CMK (cell line): ENCODE results near the gene NAGLU.
"Not testable (repeated sequence)": the region's sequence is repeated elsewhere in the genome, so short reads cannot be mapped to it uniquely, and the experiment has no call there.

Source experiments
- DNase-seq: peaks from one replicate; pipeline ENCODE4 v3.0.0-alpha.2; 2010; ENCODE audit warnings: low read depth

Gene NAGLU

GRCh38 chr17:42545755-42546505, 9.9 kb downstream of the NAGLU start:
- not testable (repeated sequence) for DNase-seq

DNA sequence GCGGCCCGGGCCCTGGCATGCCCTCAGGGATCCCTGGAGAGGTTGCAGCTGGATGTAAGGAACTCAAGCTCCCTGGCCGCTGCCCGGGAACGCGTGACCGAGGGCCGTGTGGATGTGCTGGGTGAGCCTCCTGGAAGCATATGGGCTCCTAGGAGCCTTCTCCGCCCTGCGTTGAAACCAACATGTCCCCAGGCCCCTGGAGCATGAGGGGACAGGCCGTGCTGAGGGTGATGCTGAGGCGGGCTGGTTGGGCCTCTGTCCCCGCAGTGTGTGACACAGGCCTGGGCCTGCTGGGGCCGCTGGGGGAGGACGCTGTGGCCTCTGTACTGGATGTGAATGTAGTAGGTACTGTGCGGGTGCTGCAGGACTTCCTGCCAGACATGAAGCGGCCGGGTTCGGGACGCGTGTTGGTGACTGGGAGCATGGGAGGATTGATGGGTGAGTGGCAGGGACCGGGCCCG, 11.0 kb downstream of the NAGLU start:
- DNase-seq, result no peak

GRCh38 chr17:42547698-42548069, 11.6 kb downstream of the NAGLU start:
- DNase-seq, result no peak

DNA sequence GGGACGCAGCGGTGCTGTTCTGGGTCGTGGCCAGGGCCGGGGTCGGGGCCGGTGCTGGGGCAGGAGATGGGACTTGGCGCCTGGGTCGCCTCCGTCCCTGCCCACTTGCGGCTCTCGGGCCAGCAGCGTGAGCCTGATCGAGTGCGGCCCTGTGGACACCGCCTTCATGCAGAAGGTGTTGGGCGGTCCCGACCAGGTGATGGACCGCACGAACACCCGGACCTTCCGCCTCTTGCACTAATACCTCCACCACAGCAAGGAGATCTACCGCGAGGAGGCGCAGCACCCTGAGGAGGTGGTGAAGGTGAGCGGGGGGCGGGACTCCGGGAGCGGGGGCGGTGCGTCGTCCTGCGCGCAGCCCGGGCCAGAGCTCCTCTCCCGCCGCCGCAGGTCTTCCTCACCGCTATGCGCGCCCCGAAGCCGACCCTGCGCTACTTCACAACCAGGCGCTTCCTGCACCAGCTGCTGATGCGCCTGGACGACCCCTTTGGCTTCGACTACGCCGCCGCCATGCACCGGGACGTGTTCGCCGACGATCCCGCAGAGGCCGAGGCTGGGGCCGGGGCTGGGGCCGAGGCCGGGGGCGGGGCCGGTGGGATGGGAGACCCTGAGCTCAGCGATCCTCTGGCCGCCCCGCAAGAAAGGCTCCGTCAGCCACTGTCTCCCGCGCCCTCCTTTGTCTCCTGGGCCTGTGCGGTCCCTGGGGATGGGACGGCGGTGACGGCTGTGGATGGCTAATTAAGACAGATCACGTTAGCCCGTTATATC, 12.2 kb downstream of the NAGLU start:
- DNase-seq, result no peak

- DNase-seq, result no peak
Measured at GRCh38 chr17:42548993-42549755, 13.1 kb downstream of the NAGLU start.

- not testable (repeated sequence) for DNase-seq
Measured at GRCh38 chr17:42552736-42553135, 16.7 kb downstream of the NAGLU start, which contains the start of gene HSD17B1. Gene HSD17B1 (plus strand): TSS chr17:42552923. CDS start chr17:42552934, 11 bp downstream.

DNA sequence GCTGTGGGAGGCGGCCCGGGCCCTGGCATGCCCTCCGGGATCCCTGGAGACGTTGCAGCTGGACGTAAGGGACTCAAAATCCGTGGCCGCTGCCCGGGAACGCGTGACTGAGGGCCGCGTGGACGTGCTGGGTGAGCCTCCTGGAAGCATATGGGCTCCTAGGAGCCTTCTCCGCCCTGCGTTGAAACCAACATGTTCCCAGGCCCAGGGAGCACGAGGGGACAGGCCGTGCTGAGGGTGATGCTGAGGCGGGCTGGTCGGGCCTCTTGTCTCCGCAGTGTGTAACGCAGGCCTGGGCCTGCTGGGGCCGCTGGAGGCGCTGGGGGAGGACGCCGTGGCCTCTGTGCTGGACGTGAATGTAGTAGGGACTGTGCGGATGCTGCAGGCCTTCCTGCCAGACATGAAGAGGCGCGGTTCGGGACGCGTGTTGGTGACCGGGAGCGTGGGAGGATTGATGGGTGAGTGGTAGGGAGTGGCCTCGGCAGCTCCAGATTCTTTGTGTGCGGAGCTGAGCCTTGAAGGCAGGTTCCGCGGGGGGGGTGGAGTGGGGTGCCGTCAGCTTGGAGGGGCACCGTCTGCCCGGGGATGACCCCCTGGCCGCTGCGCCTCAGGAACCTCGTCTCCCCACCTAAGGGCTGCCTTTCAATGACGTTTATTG, 17.2 kb downstream of the NAGLU start:
- no peak for DNase-seq

DNA sequence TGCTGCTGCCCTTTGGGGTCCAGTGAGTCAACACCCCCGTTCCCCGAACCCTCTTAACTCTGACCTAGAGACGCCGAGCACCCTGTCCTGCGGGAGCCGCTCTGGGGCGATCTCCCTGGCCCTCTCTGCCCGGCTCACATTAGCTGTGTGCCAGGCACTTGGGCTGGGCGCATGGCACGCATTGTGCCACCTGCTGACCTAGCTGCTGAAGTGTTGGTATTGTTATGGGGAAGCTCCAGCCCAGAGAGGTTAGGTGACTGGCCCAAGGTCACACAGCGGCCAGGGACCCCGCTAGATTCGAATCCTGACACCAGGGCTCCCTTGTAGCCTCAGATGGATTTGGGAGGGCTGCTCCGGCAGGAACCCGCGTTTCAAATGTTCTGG, 17.8 kb downstream of the NAGLU start:
- DNase-seq, result no peak

DNA sequence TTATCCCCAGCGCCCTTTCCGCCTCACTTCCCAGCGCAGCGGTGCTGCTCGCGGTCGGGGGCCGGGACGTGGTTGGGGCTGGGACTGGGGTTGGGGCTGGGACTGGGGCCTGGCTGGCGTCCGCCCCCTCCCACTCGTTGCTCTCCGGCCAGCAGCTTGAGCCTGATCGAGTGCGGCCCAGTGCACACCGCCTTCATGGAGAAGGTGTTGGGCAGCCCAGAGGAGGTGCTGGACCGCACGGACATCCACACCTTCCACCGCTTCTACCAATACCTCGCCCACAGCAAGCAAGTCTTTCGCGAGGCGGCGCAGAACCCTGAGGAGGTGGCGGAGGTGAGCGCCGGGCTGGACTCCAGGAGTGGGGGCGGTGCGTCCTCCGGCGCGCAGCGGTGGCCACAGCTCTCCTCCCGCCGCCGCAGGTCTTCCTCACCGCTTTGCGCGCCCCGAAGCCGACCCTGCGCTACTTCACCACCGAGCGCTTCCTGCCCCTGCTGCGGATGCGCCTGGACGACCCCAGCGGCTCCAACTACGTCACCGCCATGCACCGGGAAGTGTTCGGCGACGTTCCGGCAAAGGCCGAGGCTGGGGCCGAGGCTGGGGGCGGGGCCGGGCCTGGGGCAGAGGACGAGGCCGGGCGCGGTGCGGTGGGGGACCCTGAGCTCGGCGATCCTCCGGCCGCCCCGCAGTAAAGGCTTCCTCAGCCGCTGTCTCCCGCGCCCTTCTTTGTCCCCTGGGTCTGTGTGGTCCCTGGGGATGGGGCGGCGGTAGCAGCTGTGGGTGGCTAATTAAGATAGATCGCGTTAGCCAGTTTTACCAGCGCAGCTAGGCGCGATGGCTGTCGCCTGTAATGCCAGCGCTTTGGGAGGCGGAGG, 18.4 kb downstream of the NAGLU start:
- peak; percentile 86 for DNase-seq

GRCh38 chr17:42555122-42555622, 19.1 kb downstream of the NAGLU start:
- no peak for DNase-seq

DNA sequence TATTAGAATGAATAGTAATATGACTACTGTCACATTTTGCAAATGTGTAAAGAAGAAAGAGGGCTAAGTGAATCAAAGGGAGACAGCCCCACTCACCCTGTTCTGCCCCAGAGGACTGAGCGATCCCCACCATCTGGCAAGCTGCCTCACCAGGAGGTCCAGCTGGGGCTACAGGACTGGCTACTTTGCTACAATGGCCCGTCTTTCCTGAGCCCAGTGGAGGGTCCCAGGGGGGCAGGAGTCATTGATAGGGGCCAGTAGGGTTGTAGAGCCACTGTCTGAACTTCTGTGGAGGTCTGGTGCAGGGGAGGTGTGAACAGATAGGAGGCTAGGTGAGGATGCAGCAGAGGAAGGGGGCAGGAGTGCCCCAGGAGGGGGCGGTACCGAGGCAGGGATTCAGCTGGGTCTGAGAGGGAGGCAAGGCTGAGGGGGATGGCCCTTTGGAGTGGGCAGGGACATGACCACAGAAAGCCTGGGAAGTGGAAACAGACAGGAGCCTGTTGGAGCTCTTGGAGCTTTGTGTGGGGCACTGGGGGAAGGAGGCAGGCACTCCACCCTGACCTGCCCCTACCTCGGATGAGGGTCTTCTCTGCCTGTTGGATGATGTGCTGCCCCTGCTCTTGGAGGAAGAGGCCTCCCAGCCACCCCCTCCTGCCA, 20.0 kb downstream of the NAGLU start:
- DNase-seq, result not testable (repeated sequence)

- DNase-seq, result no peak
Measured at GRCh38 chr17:42559075-42559474, 23.0 kb downstream of the NAGLU start.

GRCh38 chr17:42560246-42560645, 24.2 kb downstream of the NAGLU start:
- no peak for DNase-seq

- DNase-seq, result peak; percentile 94
Measured at GRCh38 chr17:42561897-42562387, 25.9 kb downstream of the NAGLU start, which contains the start of gene COASY. Gene COASY (plus strand): TSS chr17:42562148. CDS start chr17:42562623, 475 bp downstream.

DNA sequence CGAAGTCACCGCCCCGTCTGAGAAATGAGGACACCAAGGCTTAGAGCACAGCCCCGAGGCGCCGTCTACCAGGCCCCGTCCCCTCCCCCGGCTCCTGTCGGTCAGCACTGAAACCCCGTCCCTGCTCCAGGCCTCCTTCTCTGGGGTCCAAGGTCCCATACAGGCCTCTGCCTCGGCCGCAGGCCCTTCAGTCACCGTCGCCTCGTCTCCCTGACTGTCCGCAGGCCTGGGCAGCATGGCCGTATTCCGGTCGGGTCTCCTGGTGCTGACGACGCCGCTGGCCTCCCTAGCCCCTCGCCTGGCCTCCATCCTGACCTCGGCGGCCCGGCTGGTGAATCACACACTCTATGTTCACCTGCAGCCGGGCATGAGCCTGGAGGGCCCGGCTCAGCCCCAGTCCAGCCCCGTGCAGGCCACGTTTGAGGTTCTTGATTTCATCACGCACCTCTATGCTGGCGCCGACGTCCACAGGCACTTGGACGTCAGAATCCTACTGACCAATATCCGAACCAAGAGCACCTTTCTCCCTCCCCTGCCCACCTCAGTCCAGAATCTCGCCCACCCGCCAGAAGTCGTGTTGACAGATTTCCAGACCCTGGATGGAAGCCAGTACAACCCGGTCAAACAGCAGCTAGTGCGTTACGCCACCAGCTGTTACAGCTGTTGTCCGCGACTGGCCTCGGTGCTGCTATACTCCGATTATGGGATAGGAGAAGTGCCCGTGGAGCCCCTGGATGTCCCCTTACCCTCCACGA, 26.5 kb downstream of the NAGLU start:
- no peak for DNase-seq

GRCh38 chr17:42563143-42563509, 27.1 kb downstream of the NAGLU start:
- DNase-seq, result no peak

- no peak for DNase-seq
Measured at GRCh38 chr17:42563543-42563942, 27.5 kb downstream of the NAGLU start.

DNA sequence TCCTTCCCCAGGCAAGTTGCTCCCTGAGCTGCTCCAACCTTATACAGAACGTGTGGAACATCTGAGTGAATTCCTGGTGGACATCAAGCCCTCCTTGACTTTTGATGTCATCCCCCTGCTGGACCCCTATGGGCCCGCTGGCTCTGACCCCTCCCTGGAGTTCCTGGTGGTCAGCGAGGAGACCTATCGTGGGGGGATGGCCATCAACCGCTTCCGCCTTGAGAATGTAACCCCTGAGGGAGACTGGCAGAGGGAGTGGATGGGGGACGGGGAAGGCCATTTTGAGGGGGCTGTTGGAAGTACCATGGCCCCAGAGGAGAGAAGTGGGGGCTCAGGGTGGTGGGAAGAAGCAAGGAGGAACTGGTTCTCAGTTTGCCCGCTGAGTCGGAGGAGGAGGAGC, 27.9 kb downstream of the NAGLU start:
- DNase-seq, result no peak

DNA sequence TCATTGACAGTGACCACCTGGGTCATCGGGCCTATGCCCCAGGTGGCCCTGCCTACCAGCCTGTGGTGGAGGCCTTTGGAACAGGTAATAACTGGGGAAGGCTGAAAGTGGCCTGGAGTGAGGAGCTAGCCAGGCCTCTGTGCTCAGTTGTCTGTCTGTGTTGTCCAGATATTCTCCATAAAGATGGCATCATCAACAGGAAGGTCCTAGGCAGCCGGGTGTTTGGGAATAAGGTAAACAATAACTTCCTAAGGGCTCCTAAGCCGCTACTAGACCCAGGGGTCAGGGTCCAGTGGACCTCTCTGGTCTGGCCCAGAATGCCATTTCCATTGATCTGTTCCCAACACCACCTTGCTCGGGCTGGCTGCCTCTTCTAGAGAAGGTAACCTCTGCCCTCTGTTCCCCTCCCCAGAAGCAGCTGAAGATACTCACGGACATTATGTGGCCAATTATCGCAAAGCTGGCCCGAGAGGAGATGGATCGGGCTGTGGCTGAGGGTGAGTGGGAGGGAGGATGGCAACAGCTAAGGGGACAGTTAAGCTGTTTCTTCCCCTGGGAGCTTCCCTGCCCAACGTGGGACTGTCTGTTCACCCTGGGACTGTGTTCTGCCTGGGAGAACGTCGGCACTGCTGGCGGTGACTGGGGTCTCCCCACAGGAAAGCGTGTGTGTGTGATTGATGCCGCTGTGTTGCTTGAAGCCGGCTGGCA, 28.9 kb downstream of the NAGLU start:
- no peak for DNase-seq
